Ascending aorta (tissue), 2 donors: ENCODE data around the gene ATP5PF. TPM values are rescaled to one million over a fixed set of nuclear protein-coding genes. Genes with fewer than 3 reads are reported as not detected.

ENCODE experiments used
- DNase-seq, 2 donors: peaks; one replicate each; pipeline ENCODE4 v3.0.0-alpha.2; 2019; ENCODE audit warnings: low spot score in 2 of 2
- H3K27ac ChIP-seq, 2 donors: fragments of 200-600 bp; sonication (generic); one replicate each; pipeline ENCODE4 v1.5.1; 2016 to 2017; ENCODE audit warnings: mild to moderate bottlenecking in 1 of 2
- H3K27me3 ChIP-seq: fragments of 200-600 bp; sonication (generic); one replicate; pipeline ENCODE4 v1.5.1; 2017
- H3K36me3 ChIP-seq, 2 donors: fragments of 200-600 bp; sonication (generic); one replicate each; pipeline ENCODE4 v1.5.1; 2016
- H3K4me1 ChIP-seq, 2 donors: fragments of 200-600 bp; sonication (generic); one replicate each; pipeline ENCODE4 v1.5.1; 2016 to 2017; ENCODE audit warnings: mild to moderate bottlenecking in 1 of 2
- H3K4me3 ChIP-seq, 2 donors: fragments of 200-600 bp; sonication (generic); one replicate each; pipeline ENCODE4 v1.5.1; 2016 to 2017; ENCODE audit warnings: mild to moderate bottlenecking in 1 of 2
- H3K9me3 ChIP-seq, 2 donors: fragments of 200-600 bp; sonication (generic); one replicate each; pipeline ENCODE4 v1.5.1; 2016
- CTCF ChIP-seq, 3 experiments: fragments of 200-600 bp in 2 of 3; fragments of 450-650 bp in 1 of 3; sonication (generic) in 2 of 3; IDR thresholded peaks; one replicate each; pipeline ENCODE4 v1.5.1; 2016 to 2019; ENCODE audit warnings: antibody characterized with exemption in 3 of 3, mild to moderate bottlenecking in 1 of 3, moderate library complexity in 1 of 3
- intact Hi-C: fragments of 100-400 bp; cut with DNase I; formaldehyde crosslinking; loops from one replicate; pipeline ENCODE4 v1.15.1; 2023
- total RNA-seq: library from RNA; depleted of rRNA; stranded (reverse); fragments of >200 nt; gene quantifications from one replicate; pipeline ENCODE4 v1.1.0, GENCODE V29; 2016

ATP5PF gene
- total RNA-seq, 1 donor from 2014 or later: 81.8 TPM

GRCh38 chr21:25735646-25736597, 1.2 kb upstream of the ATP5PF start:
- Histone ChIP-seq H3K27me3 (no peaks in the 10 kb centered on the region), H3K4me1 (peaks cover 0 to 24% of the 10 kb centered on the region in 2 donors), H3K4me3 (peak overlapping the region; percentile 82 to 85), H3K9me3 (no peaks in the 10 kb centered on the region), H3K36me3 (no peaks in the 10 kb centered on the region), H3K27ac (peak overlapping the region; percentile 98 to 99)
- DNase-seq: peak; percentile 45 to 95
- intact Hi-C loops: loop anchor here (2.0 to 10.0 kb wide), 4 partner anchors 131 to 1109 kb away; partner anchors contain the start of genes ADAMTS1, APP and MRPL39
- TF ChIP-seq CTCF (IDR thresholded peaks at IDR 0.05): no peak

GRCh38 chr21:25734654-25734903, 125 bp downstream of the ATP5PF start:
- Histone ChIP-seq H3K36me3 (peaks cover under 1 to 5% of the 10 kb centered on the region in 2 donors), H3K9me3 (no peaks in the 10 kb centered on the region), H3K4me1 (peaks cover 0 to 24% of the 10 kb centered on the region in 2 donors), H3K27ac (peak overlapping the region; percentile 98 to 99), H3K4me3 (peak overlapping the region; percentile 82 to 85), H3K27me3 (no peaks in the 10 kb centered on the region)
- no peak for DNase-seq
- TF ChIP-seq CTCF (IDR thresholded peaks at IDR 0.05): no peak
- intact Hi-C loops: loop anchor here (2.0 to 10.0 kb wide), 3 partner anchors 130 to 1110 kb away; partner anchors contain the start of genes ADAMTS1 and MRPL39

- Histone ChIP-seq H3K9me3 (no peaks in the 10 kb centered on the region), H3K27me3 (no peaks in the 10 kb centered on the region), H3K4me3 (peak overlapping the region; percentile 82 to 85), H3K4me1 (peaks cover 0 to 24% of the 10 kb centered on the region in 2 donors), H3K36me3 (peaks cover 5 to 10% of the 10 kb centered on the region in 2 donors), H3K27ac (peak overlapping the region; percentile 98 to 99)
- intact Hi-C loops: loop anchor here (2.0 to 10.0 kb wide), 3 partner anchors 129 to 1111 kb away; partner anchors contain the start of genes ADAMTS1 and MRPL39
- TF ChIP-seq CTCF (IDR thresholded peaks at IDR 0.05): no peak
- DNase-seq: no peak
Measured at GRCh38 chr21:25733859-25734653, 648 bp downstream of the ATP5PF start.

GRCh38 chr21:25732091-25732760, 2.5 kb downstream of the ATP5PF start:
- Histone ChIP-seq H3K4me3 (no peak overlapping the region), H3K4me1 (peaks cover 0 to 20% of the 10 kb centered on the region in 2 donors), H3K27ac (no peak overlapping the region), H3K36me3 (peaks cover 24 to 27% of the 10 kb centered on the region in 2 donors), H3K27me3 (no peaks in the 10 kb centered on the region), H3K9me3 (no peaks in the 10 kb centered on the region)
- DNase-seq: no peak
- TF ChIP-seq CTCF (IDR thresholded peaks at IDR 0.05): no peak
- intact Hi-C loops: loop anchor here (10.0 kb wide), 2 partner anchors 127 to 1113 kb away; partner anchors contain the start of genes ADAMTS1 and MRPL39

GRCh38 chr21:25722631-25723030, 12.1 kb downstream of the ATP5PF start:
- no peaks in the 10 kb centered on the region for H3K4me1 ChIP-seq
- intact Hi-C loops: no loop called here
- H3K36me3 ChIP-seq: peaks cover 47 to 54% of the 10 kb centered on the region in 2 donors
- DNase-seq: no peak
- no peak overlapping the region for H3K4me3 ChIP-seq
- no peaks in the 10 kb centered on the region for H3K27me3 ChIP-seq
- no peak overlapping the region for H3K27ac ChIP-seq
- H3K9me3 ChIP-seq: no peaks in the 10 kb centered on the region
- TF ChIP-seq CTCF (IDR thresholded peaks at IDR 0.05): no peak
